Left lung (tissue), 10 donors: ENCODE data around the gene IFITM1. TPM values are rescaled to one million over a fixed set of nuclear protein-coding genes. Genes with fewer than 3 reads are reported as not detected.

Experiments
- ATAC-seq: fragments of 200-7000 bp; cut with Tn5 transposase; one replicate; pipeline ENCODE4 v1.9.1; 2020; ENCODE audit warnings: moderate library complexity
- DNase-seq, 4 donors: peaks; one replicate each; pipeline ENCODE4 v3.0.0-alpha.2; 2013 to 2020
- H3K27ac ChIP-seq, 2 donors: fragments of 200-600 bp; sonication (generic) in 1 of 2; one replicate each; pipeline versions ENCODE4 v1.5.0 to v1.8.0; 2020 to 2021
- H3K27me3 ChIP-seq, 2 donors: fragments of 200-600 bp; sonication (generic) in 1 of 2; one replicate each; pipeline versions ENCODE4 v1.5.0 to v1.8.0; 2020 to 2021
- H3K36me3 ChIP-seq, 2 donors: fragments of 200-600 bp; sonication (generic) in 1 of 2; one replicate each; pipeline versions ENCODE4 v1.5.0 to v1.8.0; 2020 to 2021
- H3K4me1 ChIP-seq, 2 donors: fragments of 200-600 bp; one replicate each; pipeline ENCODE4 v1.8.0; 2021
- H3K4me3 ChIP-seq, 2 donors: fragments of 200-600 bp; sonication (generic) in 1 of 2; one replicate each; pipeline versions ENCODE4 v1.5.0 to v1.8.0; 2020 to 2021; ENCODE audit warnings: mild to moderate bottlenecking in 1 of 2
- H3K9me3 ChIP-seq, 2 donors: fragments of 200-600 bp; sonication (generic) in 1 of 2; one replicate each; pipeline versions ENCODE4 v1.5.0 to v1.8.0; 2020 to 2021
- intact Hi-C, 2 donors: fragments of 100-400 bp; cut with DNase I; formaldehyde crosslinking; loops; one replicate each; pipeline versions ENCODE4 v1.11.2 to v1.14.2; 2022
- polyA plus RNA-seq, 6 donors: library from polyadenylated mRNA; unstranded; fragments of 120-200 nt; gene quantifications; one replicate each; pipeline ENCODE4 v1.2.1, GENCODE V29; 2013; ENCODE audit not compliant: insufficient read length in 6 of 6
- total RNA-seq, 2 donors: library from RNA; stranded (reverse); fragmentation: NEBNext Ultra II Directional; extraction: Animal tissue kit (Norgen Biotek cat#: 25700); gene quantifications; one replicate each; pipeline ENCODE4 v1.2.1, GENCODE V29; 2021
- TF ChIP-seq, protein P1 (sequence below), 2 donors: fragments of 200-600 bp; sonication (generic) in 1 of 2; IDR thresholded peaks; one replicate each; pipeline versions ENCODE4 v1.5.0 to v1.8.0; 2021; ENCODE audit warnings: antibody characterized with exemption in 2 of 2
- donor health status: DM: no; HTN: yes; CAD: no.
- donor health status: DM: no; HTN: no; CAD: no.

IFITM1 gene
- total and polyA plus RNA-seq, 8 donors, result 6.3 to 149 (median 14.5) TPM

DNA sequence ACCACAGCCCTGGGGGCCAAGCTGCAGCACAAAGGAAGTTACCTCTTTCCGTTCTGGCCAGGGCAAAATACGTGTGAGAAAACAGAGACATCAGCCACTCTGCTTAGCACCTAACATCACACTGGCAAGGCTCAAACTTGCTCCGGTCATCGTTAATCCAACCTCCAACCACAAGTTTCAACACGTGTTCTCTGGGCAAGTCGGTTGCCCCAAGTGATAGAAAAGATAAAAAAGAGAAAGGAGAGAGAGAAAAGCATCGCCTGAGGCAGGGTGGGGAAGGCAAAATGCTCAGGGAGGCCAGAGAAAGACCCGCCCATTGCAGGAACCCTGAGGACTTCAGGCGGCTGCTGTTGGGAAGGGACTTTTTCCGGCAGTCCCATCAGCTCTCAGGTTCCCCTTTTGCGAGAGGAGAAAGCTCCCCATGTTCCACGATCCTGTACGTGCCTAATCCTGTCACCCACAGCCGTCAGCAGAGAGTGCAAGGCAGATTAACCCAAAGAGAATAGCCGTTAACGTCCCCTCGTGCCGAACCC lies 36.9 kb downstream of the IFITM1 start:
- intact Hi-C loops, result no loop called here
- H3K27ac ChIP-seq, result peak overlapping the region in 1 of 2 donors; percentile 63
- TF ChIP-seq, protein P1, sequence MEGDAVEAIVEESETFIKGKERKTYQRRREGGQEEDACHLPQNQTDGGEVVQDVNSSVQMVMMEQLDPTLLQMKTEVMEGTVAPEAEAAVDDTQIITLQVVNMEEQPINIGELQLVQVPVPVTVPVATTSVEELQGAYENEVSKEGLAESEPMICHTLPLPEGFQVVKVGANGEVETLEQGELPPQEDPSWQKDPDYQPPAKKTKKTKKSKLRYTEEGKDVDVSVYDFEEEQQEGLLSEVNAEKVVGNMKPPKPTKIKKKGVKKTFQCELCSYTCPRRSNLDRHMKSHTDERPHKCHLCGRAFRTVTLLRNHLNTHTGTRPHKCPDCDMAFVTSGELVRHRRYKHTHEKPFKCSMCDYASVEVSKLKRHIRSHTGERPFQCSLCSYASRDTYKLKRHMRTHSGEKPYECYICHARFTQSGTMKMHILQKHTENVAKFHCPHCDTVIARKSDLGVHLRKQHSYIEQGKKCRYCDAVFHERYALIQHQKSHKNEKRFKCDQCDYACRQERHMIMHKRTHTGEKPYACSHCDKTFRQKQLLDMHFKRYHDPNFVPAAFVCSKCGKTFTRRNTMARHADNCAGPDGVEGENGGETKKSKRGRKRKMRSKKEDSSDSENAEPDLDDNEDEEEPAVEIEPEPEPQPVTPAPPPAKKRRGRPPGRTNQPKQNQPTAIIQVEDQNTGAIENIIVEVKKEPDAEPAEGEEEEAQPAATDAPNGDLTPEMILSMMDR (IDR thresholded peaks at IDR 0.05), result no peak

DNA sequence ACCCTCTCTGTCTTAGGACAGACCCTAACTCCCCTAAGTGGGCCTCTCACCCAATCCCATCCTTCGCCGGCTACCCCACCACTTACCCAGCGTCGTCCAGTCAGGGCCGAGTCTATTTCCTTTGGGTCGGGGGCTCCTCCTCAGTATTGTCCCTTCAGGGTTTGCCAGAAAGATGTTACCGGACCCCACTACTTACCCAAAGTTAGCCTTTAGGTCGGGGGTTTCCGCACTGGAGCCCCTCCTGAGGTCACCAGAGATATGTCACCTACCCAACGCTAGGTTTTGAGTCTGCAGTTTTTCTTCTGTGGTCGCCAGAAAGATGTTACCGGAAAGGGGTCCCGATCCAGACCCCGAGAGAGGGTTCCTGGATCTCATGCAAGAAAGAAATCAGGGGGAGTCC lies 37.6 kb downstream of the IFITM1 start:
- Histone ChIP-seq H3K4me1 (peaks cover 23 to 60% of the 10 kb centered on the region in 2 donors), H3K9me3 (no peaks in the 10 kb centered on the region), H3K27me3 (no peaks in the 10 kb centered on the region), H3K36me3 (no peaks in the 10 kb centered on the region), H3K4me3 (no peak overlapping the region), H3K27ac (no peak overlapping the region)
- DNase-seq, result no peak
- intact Hi-C loops, result no loop called here
- no peak for ATAC-seq
- TF ChIP-seq, protein P1 (IDR thresholded peaks at IDR 0.05), result no peak

More for the DNA sequence above, 36.9 kb downstream of the IFITM1 start:
- H3K27me3 ChIP-seq, result no peaks in the 10 kb centered on the region
- H3K36me3 ChIP-seq, result no peaks in the 10 kb centered on the region
- DNase-seq (no peak), ATAC-seq (no peak)
- H3K4me3 ChIP-seq, result no peak overlapping the region
- no peaks in the 10 kb centered on the region for H3K9me3 ChIP-seq
- peaks cover 23 to 59% of the 10 kb centered on the region in 2 donors for H3K4me1 ChIP-seq

DNA sequence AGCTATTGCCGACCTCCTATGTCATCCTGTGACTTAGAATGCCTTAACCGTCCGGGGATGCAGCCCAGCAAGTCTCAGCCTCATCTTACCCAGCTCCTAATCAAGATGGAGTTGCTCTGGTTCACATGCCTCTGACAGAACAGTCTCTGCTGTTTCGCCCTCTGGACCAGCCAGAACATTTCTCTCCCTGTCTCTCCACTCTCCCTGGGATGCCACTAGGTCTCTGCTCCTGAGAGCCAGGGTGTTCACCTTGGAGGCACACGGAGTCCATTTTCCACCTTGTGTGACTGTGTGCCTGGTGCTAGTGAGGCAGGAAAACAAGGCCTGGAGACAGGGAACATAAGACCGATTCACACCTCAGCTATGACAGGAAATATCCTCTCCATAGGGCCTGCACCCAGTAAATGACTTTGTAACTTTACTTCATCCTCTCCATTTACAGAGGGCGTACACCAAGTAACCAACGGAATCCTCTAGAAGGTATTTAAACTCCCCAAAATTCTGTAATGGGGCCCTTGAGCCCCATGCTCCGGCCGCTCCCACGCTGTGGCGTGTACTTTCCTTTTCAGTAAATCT lies 38.7 kb downstream of the IFITM1 start:
- intact Hi-C loops, result no loop called here
- no peak overlapping the region for H3K4me3 ChIP-seq
- peak overlapping the region; percentile 96 to 97 for H3K27ac ChIP-seq
- TF ChIP-seq, protein P1 (IDR thresholded peaks at IDR 0.05), result no peak
- H3K36me3 ChIP-seq, result no peaks in the 10 kb centered on the region
- peaks cover 23 to 60% of the 10 kb centered on the region in 2 donors for H3K4me1 ChIP-seq
- DNase-seq (no peak), ATAC-seq (no peak)
- H3K9me3 ChIP-seq, result no peaks in the 10 kb centered on the region
- no peaks in the 10 kb centered on the region for H3K27me3 ChIP-seq

DNA sequence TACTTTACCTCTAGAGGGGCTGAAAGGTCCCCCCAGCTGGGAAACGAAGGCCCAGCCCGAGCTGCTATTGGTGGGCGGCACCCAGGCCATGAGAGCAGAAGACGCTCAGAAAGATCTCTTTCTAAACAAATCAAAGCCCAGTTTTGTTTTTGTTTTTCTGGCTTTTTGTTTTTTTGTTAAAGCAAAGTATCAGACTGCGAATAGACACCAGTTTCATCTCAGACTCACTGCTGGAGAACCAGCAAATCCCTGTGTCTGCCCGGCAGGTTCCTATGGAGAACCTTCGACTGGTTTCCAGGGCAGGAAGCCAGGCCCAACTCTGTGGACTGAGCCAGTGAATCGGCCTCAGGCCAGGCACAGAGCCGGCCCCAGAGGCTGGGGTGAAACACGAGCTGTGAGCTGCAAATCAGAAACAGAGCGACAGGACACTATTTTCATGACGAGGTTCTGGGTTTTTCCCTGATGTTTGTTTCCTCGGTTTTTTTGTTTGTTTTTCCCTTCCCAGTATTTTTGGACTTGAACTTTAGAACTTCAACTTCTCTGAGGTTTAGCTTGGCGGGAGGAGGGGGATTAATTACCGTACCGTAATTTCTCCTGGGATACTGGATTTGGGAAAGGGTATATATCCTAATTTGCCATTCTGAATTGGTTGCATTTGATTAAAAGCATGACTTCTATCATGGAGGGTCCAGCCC lies 39.5 kb downstream of the IFITM1 start:
- ATAC-seq (peak; percentile 23), DNase-seq (peak in 3 of 4 donors; percentile 69 to 92 (median 78))
- intact Hi-C loops, result no loop called here
- TF ChIP-seq, protein P1 (IDR thresholded peaks at IDR 0.05), result no peak
- no peaks in the 10 kb centered on the region for H3K9me3 ChIP-seq
- H3K27me3 ChIP-seq, result no peaks in the 10 kb centered on the region
- no peaks in the 10 kb centered on the region for H3K36me3 ChIP-seq
- H3K4me1 ChIP-seq, result peaks cover 23 to 58% of the 10 kb centered on the region in 2 donors
- peak overlapping the region; percentile 96 to 97 for H3K27ac ChIP-seq
- no peak overlapping the region for H3K4me3 ChIP-seq
